D721Med (cell line): ENCODE measurements around the gene CHMP1A.

ENCODE experiments used
- DNase-seq: peaks from one replicate; pipeline ENCODE4 v3.0.0; 2011; ENCODE audit warnings: low spot score; ENCODE audit not compliant: insufficient read length
- FAIRE-seq: peaks from 2 replicates; lab custom pipeline; 2011; peaks lifted over from hg19 to GRCh38; lab: Jason Lieb, UNC
- CTCF ChIP-seq: IDR thresholded peaks from 2 replicates; pipeline ENCODE4 v1.5.1; 2012; ENCODE audit warnings: mild to moderate bottlenecking, control low read depth; ENCODE audit not compliant: insufficient read depth; ENCODE audit errors: missing control alignments

Gene CHMP1A

GRCh38 chr16:89646906-89647305 is 10.6 kb downstream of the CHMP1A start:
- DNase-seq (no peak), FAIRE-seq (no peak)
- TF ChIP-seq CTCF = no peak

- TF ChIP-seq CTCF = no peak
- DNase-seq (no peak), FAIRE-seq (no peak)
These were observed 11.2 kb downstream of the CHMP1A start for GRCh38 chr16:89646270-89646669.

DNA sequence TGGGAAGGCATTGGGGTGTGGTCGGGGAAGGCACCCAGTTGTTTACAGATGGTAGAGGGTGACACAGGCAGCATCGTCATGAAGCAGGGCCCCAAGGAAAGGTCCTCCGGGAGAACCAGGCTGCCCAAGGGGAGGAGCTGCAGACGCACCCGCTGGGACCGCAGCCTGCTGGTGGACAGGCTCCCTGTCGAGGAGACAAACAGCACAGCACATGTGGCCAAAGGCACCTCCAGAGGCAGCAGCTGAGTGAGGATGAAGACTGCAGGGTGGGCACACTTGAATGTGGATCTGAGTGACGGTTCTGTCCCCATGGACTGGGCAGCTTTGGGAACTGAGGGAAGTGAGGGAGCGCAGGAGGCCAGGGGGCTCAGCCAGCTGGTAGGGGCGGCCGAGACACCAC is 12.4 kb downstream of the CHMP1A start:
- DNase-seq = no peak
- no peak for FAIRE-seq

GRCh38 chr16:89643769-89644300 is 13.7 kb downstream of the CHMP1A start:
- no peak for TF ChIP-seq CTCF
- FAIRE-seq (no peak), DNase-seq (no peak)

More for the DNA sequence above, 12.4 kb downstream of the CHMP1A start:
- TF ChIP-seq CTCF = no peak

DNA sequence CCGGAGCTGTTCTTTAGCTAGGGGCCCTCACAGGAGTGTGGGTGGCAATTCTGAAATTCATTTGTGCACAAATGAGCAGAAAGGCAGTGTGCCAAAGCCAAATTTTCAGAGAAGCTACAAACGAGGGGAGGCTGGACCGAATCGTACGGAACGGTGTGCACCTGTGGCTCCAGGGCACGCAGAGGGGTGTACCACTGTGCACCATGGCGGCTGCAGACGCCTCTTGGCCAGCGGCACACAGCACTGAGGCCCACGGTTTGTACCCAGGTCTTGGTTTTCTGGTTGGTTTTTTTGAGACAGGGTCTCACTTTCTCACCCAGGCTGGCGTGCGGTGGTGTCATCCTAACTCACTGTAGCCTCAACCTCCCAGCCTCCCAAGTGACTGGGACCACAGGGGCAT is 14.9 kb downstream of the CHMP1A start:
- no peak for DNase-seq
- FAIRE-seq = no peak
- no peak for TF ChIP-seq CTCF

- TF ChIP-seq CTCF = no peak
- FAIRE-seq = no peak
- DNase-seq = no peak
These were observed 15.9 kb downstream of the CHMP1A start for GRCh38 chr16:89641458-89642119.

DNA sequence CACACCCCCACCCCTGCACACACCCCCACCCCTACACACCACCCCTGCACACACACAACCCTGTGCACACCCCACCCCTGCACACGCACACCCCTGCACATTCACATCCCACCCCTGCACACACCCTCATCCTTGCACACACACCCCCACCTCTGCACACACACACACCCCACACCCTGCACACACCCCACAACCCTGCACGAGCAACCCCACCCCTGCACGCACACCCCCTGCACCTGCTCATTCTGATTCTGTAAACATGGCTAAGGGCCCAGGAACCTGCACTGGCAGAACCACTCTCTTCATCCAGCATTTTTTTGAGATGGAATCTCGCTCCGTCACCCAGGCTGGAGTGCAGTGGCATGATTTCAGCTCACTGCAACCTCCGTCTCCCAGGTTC is 18.1 kb downstream of the CHMP1A start:
- no peak for TF ChIP-seq CTCF
- DNase-seq (no peak), FAIRE-seq (no peak)
